HG03025 (cell line): ENCODE measurements around the gene C5orf58.
"Not testable (repeated sequence)": the region's sequence is repeated elsewhere in the genome, so short reads cannot be mapped to it uniquely, and the experiment has no call there.

Source experiments
- ATAC-seq: cut with Tn5 transposase; IDR thresholded peaks from one replicate; pipeline ENCODE4 v1.9.1; 2021; ENCODE audit warnings: mild to moderate bottlenecking, moderate library complexity; ENCODE audit not compliant: unreplicated experiment, low FRiP score

The C5orf58 gene

DNA sequence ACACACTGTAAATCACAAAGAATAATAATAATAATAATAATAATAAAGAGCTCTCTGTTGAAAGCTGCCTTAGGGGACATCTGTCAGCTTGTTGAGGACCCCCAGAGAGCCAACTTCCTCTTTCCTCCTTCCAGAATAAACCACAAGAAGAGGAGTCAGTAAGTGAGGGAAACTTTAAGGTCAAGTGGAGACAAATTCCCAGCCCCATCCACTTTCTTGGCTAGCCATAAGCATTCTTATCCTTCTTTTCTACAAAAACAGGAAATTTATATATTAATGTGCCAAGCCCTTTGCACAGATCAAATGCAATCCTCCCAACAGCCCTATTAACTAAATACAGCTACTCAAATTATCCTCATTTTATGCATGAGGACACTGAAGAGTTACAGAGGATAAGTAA lies 9.4 kb upstream of the C5orf58 start:
- no peak for ATAC-seq

DNA sequence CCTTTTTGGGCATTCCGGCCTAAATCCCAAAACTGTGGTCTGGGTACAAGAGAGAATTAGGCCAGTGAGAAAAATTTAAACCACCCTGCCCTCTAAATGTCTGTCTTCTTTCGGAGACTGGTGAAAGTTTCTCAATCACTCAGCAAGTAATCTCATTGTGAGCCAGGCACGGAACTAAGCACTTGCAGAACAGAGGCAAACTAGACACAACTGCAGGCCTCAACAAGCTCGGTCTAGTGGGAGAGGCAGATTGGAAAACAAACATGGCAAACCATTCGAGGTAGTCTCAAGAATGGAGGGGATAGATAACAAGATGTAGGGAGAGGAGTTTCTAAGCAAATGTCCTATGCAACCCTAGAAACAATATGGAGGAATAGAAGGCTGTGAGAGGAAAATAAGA lies 8.9 kb upstream of the C5orf58 start:
- ATAC-seq, result no peak

DNA sequence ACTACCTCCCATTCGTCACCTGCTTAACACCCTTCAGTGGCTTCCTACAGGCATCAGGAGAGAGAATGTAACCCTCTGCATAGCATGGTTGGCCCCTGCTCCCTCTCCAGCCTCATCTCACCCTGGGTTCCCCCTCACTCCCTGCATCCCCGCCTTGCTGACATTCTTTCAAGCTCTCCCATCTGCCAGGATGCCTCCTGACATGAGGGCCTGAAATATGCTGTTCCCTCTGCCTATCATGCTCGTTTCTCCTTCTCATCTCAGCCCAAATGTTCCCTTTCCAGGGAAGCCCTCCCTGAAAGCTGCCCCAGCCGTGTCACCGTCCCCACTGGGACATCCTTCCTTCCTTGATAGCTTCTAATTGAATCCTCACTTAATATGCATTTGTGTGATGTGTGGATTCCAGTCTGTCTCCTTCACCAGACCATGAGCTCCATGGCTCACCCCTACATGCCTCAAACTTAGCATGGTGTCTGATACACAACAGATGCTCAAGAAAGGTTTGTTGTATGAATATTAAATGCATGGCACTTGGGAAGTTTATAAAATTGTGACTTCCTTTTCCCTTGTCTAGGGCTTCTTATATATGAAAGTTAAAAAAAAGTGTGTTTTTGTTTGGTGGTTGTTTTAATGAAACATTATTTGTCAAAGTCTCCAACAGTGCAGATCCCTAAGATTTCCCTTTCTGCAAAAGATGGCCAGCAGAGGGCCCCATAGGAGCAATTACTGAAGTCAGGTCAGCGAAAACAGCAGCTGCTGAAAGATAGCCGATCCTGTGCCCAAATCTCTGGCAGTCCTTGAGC lies 7.3 kb upstream of the C5orf58 start:
- no peak for ATAC-seq

DNA sequence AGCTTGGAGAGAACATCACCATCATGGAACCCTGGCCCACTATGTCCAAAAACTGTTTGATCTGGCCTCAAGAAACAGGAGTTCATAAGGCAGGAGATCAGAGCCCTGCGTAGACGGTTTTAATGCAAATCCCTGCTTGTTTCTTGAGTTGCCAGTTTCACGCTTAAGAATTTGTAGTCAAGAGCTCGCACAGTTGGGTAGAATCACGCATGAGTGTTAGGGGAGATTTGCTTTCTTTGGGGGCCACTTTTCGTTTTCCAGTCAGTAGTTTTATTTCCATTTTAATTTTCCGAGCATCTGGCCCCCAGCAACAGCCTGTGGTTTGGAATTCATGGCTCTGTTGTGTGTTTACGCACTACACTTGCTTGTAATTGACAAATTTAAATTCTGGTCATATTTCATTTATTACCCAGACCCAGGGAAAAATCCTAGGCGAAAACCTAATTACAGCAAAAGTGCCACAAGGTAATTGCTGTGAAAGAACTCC lies 6.6 kb upstream of the C5orf58 start:
- no peak for ATAC-seq

DNA sequence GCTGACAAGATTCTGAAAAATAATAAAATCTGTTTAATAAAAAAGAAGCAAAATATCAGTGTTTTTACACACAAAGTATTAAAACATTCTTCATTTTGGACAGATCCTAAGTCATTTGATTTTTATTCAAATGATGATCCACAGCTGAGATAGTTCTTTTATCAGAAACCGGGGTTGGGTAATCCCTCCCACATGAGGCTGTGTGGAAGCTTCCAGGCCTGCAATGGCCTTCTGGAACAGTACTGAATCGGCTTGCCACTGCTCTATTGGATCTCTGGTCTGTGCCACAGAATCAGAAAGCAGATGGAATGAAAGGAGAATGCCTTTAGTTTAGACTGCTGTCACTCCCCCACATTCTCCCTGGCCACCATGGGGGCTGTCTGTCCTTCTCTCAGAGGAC lies 6.1 kb upstream of the C5orf58 start:
- ATAC-seq, result no peak

DNA sequence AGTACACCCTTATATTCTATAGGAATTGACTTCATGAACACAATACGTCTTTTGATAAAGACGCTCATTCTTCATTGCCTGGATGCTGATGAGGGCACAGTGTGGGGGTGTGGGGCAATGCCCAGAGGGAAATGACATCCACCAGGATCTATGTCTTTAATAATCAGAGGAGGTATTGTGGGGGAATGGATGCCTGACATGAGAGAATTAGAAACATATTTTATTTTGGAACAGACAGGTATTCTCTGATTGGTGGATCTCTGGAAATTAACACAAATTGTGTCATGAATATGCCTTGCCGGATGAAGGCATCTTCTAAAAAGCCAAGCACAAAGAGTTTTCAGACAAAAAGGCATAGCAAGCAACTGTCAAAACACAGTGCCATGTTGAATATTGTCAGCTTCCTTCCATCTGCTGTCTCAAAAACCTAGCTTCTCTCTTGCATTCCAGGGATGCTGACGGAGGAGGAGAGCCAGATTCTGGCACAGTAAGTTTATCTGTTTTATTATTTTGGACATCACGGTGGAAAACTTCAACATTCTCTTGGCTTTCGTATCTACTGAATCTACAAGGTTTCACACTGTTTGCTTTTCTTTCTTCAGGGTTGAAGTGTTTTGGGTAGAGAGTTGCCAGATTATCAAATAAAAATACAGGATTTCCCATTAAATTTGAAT lies 3.9 kb upstream of the C5orf58 start:
- no peak for ATAC-seq

DNA sequence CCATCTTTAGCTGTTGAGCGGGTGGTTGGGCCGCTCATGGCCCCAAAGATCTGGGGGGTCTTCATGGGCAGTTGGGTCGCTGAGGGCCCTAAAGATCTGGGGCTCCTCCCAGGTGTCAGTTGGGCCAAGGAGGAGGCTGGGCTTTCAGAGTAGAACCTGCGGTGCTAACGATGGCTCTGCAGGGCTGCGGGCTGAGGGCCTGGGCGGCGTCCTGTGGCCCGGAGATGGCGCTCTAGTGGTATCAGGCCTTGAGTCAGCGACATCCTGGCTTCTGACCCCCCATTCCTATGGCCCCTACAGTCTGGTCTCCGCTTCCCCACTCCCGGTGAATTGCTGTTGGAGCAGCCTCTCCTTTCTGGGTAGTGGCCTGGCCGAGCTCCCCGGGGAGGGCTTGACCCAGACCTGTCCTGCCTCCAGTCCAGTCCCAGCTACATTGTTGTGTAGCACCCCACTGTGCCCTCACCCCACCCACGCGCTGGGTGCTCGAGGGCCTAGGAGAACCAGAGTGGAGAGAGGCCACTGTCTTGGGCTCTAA lies 640 bp downstream of the C5orf58 start:
- ATAC-seq, result no peak

DNA sequence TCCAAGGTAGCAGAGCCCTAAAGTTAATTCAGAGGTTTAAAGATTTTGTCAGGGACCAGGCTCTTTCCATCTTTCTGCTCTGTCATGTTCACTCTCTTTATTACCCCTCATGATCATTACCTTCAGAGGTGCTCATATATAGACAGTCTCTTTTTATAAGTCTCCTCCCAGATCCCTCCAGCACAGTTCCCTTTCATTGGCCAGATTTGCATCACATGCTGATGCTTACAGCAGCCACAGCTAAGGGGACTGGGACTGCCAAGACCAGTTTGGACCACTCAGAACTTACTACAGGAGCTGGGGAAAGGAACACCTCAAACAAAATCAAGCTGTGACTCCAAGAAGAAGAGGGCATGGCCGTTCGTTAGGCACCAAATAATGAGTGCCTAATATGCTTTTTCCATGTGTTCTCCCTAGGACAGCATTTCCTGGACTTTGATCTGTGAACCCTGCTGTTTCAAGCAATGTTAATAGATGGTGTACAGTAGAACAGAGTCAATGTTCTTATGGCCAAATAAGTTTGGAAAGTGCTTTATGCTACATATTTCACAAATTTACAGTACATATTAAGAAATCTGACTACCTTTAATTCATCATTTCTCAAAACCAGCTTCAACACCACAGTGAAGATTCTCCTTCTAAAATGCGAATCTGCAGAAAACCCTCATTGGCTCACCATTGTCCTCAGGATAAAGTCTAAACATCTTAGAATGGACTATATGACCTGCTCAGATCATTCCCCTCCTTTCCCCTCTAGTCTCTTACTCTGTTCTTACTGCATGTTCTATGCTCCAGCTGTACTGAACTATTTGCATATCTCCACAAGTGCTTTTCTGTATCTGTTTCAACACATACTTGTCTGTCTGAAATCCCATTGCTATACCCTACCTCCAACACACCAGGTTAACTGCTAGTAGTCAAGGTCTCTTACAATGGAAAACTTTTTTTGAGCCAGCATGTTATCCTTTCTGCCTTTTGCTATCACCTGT lies 3.4 kb downstream of the C5orf58 start:
- ATAC-seq, result peak; percentile 72

DNA sequence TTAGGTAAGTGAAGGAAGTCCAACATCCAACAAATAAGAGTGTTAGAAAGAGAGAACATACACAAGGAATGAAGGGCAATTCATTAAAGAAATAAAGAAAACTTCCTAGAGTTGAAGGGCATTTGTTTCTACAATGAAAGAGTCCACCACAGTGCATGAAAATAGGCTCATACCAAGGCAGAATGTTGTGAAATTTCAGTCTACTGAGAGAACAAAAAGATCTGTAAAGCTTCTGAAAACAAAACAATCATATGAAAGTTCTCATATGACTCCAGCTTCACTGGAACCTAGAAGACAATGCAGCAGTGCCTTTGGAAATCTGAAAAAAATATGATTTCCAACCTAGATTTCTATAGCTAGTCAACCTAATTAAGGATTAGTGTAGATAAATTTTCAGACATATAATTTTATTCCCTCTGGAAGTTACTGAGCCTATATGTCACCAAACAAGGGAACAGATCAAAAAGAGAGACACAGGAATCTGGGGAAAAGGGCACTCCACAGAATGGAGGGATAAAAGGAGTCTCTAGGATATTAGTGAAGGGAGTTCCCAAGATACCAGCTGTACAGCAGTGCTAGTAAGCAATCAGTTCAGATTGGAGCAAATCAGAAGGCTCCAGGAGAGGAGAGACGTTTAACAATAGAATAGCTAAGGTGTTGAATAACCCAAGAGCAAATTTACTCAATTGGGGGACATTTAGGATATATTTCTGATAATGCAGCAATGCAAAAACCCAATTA lies 5.8 kb downstream of the C5orf58 start:
- no peak for ATAC-seq

DNA sequence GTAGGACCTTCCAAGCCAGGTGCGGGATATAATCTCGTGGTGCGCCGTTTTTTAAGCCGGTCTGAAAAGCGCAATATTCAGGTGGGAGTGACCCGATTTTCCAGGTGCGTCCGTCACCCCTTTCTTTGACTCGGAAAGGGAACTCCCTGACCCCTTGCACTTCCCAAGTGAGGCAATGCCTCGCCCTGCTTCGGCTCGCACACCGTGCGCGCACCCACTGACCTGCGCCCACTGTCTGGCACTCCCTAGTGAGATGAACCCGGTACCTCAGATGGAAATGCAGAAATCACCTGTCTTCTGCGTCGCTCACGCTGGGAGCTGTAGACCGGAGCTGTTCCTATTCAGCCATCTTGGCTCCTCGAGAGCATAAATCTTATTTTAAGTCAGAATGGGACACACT lies 12.7 kb downstream of the C5orf58 start:
- not testable (repeated sequence) for ATAC-seq

DNA sequence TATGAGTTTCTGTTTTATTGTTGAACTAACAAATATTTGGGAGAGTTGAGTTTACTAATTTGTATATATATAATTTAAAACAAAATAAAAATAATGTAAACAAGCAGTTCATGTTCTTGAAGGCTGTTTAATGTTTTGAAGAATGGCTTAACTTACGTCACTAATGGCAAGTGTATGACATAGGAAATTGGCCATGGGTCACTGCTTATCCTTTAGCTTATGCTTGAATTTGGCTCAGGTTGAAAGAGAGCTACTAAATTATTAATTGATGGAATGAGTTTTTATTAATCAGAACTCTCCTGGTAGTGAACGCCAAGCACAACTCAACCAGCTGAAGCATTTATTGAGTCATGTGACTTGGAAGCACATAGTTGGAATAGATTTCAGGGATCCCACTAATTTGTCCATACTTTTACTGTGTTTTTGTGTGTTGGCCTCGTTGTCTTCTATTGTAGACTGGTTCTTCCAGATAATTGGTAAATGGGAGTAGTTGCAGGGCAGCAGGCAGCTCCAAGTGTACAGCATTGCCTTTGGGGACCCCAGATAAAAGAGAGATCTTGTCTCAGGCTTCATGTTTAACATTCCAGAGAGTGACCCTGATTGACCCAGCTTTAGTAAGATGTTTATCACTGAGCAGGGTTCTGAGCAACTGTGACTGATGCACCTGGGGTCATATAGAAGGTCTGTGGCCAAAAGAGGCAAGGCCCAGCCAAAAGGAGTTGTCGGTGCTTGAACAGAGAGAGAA lies 13.5 kb downstream of the C5orf58 start:
- no peak for ATAC-seq

DNA sequence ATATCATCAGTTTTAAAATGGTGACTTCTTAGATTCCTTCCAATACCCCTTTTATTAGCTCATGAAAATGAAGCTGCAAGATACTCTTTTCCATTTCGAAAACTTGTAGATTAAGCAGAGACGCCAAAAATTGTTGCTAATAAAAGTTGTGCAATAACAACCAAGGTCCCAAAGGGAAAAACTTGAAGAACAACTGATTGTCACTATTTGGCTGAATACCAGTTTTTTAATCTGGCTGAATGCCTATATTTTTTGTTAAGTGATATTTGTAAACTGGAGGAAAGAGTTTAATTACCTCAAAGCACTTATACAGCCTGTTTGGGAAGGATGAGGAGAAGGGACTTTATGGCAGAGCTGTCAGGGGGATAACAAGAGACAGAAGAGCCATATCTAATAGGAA lies 14.6 kb downstream of the C5orf58 start:
- ATAC-seq, result no peak

DNA sequence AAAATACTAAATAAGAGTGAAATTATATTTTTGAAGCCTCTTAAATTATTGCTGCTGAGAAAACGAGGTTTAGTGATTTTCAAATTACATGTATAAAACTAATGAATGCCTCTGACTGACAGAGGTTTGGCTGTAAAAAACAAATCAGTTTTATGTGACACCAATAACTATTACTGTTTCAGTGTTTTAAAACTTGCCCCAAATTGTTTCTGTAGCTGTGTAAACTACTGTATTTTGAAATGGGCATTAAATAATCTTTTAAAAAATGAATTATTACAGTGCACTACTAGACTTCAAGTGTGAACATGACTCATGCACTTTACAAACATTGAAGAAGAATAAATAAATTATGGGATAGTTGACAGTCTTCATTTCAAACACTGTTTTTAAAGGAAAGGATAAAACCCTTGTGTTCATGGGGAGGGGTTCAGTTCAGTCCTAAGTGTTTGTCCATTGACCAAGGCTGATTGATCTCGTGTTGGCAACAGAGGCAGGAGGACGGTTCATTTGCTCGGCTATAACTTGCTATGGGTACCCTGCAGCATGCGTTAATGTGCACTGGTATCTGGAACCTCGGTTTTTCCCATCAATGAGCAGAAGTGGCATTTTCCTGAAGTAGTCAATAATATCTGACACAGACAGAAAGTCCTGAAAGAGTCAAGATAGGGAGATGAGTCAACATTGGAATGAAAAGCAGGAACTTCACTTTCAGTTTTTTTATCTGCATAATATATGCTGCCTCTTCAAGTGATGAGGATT lies 15.6 kb downstream of the C5orf58 start:
- no peak for ATAC-seq

DNA sequence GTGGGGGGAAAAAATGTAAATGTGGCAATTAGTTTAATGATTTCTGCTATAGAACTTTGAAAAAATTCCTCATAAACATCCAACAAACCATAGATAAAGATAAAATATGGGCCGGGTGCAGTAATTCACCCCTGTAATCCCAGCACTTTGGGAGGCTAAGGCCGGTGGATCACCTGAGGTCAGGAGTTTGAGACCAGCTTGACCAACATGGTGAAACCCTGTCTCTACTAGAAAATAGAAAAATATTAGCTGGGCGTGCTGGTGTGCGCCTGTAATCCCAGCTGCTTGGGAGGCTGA lies 16.1 kb downstream of the C5orf58 start:
- not testable (repeated sequence) for ATAC-seq

DNA sequence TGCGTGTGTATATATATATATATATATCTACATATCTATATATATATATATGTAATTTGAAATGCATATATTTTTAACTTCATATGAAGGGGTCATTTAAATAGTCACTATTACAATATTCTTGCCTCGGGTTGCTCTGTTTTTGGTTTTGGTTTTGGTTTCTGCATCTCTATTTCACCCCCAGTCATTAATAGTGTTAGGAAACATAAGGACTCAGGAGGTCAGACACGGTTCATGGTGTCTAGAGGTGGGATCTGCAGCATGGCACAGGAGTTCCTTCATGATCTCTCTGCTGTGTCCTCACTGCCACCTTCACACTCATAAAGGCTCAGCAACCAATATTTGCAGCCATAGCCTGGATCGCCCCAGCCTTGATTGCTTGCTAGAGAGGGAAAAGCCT lies 16.6 kb downstream of the C5orf58 start:
- ATAC-seq, result no peak

DNA sequence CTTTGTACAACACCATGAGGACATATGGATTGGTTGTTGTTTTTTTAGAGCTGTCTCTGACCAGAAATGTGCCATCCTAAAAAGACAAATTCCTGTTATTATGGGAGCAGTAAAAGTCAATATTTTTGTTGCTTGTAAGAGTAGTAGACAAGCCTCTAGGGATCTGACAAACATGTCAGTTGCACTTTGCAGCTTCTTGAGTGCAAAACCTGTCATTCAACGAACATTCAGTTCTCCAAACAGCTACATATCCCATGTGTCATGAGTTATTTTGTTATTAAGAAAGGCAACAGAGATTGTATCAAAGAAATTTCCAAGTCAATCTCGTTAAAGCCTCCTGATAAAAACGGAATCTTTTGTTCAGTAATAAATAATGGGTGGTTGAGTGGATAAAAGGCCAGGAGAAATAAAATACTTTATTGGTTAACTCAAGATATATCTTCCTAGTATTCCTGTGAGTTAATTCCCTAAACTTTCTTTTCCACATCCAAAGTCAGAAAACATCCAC lies 18.1 kb downstream of the C5orf58 start:
- no peak for ATAC-seq

DNA sequence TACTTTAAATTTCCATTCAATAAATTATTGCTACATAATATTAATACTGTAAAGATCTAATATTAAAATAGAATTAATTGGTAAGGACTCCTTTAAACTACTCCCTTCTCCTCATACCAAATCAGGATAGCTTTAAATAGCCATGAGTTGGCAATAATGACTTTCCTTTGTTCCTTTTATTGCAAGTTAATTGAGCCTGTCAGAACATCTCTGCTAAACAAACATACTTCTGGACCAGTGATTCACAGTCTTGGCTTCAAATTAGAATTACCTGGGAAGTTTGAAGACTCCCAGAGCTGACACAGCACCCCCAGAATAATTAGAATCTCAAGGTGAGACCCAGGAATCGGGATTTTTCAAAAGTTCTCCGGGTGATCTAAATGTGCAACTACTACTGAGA lies 18.7 kb downstream of the C5orf58 start:
- ATAC-seq, result no peak

DNA sequence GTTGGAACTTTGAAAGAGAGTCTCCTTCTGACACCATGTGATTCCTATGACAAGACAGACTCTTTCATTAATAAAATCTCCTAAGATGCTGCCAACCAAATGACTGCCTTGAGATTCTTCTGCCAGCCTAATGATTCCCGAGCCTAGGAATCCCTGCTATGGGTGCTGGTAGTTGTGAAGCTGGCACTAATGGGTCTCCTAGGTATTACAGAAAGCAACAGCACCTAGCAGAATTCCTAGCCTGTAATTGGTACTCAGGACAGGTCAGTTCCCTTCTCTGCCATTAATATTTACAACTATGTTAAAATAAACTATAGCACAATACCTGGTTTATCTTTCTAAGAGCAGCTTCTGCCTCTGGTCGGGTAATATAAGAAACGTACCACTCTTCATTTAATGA lies 19.3 kb downstream of the C5orf58 start:
- ATAC-seq, result no peak
